Suppressor macrophage treated with lipopolysaccharide for 1 hour (primary cell): Measurements from ENCODE around the gene ANKIB1.

Source experiments
- DNase-seq, 3 donors: peaks; one replicate each; pipeline ENCODE4 v3.0.0-alpha.2; 2020 to 2022

ANKIB1 gene

DNA sequence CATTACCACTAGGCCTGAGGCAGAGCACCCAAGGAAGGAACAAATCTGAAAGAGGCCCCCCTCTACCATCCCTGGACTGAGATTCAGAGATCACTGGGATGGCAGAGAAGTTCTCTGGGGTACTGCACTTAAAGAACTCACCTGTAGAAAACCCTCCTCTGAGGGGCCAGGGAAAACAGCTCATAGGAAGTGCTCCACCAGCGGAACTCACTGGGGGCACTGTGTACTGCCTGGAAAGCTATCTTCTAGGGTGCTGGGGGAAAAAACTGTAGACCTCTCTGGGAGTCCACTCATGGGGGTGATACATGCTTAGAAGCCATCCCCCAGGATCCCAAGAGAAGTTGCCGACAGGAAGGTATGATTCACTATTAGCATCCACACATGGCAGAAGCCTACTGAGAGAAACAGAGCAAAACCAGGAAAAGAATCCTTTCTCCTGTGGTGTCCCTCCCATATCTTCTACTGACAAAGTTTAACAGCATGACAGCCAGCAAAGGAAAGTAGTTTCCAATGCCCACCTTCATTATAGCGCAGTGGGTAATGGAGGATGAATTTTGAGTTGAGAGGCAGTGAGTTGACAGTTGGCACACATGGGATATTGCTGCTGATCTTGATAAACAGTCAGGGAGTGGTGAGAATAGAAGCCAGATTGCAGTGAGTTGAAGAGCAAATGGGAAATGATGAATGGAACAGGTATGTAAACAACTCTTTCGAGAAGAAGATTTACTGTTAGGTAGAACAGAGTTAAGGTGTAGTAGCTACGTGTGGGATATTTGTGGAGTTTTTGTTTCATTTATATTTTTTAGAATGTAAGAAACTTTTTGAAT is 20.9 kb downstream of the ANKIB1 start:
- no peak for DNase-seq

DNA sequence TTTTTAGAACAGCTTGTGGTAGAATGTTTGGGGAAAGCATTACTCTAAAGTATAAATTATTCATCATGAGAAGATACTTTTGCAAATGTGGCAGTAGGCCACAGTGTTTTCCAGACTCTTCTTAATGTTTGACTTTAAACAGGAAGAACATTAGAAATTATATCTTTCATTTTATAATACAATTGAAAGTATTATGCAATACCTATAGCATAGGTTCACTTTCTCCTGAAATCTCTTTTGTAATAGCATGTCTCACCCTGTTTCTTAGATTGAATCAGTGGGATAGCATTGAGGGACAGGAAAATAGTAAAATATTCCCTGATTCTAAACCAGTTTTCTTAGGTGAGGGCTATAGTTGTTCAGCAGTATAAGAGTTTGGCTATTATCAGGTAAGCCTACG is 23.1 kb downstream of the ANKIB1 start:
- DNase-seq = no peak

DNA sequence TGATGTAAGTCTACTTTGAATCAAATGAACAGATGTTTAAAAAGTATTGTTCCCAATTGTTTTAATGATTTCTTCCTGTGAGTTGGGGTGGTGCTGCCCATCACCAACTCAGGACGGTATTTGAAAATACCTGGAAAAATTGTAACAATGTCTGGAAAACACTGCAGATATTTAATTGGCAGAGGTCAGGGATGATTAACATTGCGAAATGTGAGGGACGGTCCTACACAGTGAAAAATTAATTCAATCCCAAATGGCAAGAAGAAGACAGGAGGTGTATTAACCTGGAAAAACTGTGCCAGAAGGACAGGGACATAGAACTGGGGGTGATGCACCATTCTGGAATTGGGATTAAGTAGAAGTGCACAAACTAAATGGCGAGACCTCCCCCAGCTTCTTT is 29.6 kb downstream of the ANKIB1 start:
- no peak for DNase-seq

DNA sequence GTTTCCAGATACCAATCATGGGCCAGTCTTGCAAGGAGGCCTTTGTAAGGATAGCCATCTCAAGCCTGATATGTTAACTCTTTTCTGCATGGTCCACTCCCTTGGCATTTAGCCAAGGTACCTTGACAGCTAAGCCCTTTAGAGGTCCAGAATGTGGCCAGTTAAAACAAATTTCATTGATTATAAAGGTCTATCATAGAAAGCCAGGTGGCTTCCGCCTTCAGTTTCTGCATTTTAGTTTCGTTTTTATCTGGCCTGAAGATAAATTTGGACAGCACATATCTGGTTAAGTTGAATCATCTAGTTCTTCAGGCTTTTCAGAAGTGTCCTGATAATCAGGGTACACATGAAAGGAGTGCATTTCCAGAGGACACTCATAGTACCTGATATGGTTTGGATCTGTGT is 30.7 kb downstream of the ANKIB1 start:
- DNase-seq = no peak

DNA sequence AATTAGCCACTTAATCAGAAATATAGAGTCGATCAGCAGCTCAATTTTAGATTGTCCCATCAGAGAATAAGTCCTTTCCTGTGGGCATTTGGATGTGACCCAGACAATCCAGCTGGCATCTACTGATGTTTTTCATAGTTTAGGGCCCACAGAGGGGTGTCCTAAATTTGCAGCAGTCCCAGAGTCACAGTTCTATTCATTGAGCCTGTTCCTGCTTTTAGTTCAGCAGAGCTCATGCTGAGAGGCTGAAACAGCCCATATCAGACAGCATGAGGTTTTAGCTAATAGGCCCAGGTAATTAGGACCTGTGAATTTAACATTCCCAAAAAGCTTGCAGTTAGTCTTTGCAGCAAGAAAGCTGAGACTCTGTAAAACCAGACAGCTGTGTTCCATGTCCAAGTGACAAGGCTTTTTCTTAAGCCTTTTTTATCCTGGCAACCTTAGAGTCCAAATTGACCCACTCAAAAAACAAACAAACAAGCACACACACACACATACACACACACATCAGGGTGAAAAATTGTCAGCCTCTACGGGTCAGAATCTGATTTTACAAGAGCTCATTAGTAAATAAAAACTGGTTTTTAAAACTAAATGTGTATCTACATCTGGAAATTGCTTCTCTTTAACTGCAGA is 33.7 kb downstream of the ANKIB1 start:
- no peak for DNase-seq

DNA sequence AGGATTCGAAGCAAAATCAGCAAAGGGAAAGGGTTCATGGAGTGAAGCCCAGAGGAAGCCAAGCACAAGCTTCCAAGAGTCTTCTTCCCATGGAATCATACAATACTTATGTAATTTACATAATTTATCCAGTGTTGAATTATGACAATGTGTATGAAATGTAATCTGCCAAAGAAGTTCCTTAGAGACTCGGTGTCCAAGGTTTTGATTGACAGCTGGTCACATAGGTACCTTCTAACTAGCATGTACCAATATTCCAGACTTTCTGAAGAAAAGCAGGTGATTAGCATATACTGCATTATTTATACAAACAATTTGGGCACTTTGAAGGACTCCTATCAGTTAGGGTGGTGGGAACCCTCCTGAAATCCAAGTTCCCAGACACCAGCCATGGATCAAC is 35.3 kb downstream of the ANKIB1 start:
- no peak for DNase-seq

DNA sequence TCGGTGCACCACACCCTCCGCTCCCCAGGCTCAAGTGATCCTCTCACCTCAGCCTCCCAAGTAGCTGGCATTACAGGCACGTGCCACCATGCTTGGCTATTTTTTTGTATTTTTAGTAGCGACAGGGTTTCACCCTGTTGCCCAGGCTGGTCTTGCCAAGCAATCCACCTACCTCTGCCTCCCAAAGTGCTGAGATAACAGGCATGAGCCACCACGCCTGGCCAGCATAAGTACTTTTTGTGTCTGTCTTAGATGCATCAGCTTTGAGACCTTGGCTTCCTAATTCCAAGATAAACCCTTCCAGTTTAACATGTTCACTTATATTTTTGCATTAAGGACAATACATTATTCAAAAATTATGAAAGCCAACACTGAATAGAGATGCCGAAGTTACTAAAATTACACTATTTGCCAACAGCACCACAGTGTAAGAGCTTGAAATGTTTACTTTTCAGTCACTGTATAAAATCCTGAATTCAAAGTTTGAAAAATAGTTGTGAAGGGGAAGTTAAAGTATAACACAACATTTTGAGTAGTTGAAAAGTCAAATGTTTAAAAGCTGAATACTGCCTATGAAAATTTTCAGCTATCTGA is 36.5 kb downstream of the ANKIB1 start:
- DNase-seq = no peak

DNA sequence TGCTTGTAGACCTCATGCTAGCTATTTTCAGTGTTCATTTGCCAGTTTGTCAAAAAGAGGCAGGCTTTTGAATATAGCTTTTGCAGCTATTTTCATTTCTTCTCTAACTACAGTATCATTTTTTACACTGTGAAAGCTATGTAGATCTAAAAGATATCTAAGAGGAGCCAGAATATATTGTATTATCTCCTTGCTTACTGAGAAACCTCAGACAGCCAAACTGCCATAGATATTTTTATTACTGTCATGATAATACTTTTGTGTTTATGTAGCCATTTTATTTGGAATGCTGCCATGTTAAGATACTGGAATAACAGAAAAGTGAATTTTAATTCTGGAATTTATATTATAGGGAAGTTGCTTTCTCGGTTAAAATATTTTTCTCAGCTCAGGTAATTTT is 37.2 kb downstream of the ANKIB1 start:
- DNase-seq = no peak

DNA sequence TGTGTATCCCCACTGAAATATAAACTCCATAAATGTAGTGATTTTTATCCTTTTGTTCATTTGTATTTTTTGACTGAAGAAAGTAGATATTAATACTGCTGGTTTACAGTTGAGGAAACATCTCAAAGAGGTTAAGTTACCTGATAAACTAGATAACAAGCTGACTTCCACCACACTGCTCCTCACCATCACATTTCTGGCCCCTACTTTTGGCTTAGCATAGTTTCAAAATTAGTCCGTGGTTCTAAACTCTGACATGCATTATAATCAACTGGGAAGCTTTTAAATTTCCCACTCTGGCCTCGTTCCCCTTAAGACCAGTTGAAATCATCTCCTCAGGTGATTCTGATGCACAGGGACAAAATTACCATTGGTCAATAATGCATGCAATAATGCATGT is 43.5 kb downstream of the ANKIB1 start:
- no peak for DNase-seq

DNA sequence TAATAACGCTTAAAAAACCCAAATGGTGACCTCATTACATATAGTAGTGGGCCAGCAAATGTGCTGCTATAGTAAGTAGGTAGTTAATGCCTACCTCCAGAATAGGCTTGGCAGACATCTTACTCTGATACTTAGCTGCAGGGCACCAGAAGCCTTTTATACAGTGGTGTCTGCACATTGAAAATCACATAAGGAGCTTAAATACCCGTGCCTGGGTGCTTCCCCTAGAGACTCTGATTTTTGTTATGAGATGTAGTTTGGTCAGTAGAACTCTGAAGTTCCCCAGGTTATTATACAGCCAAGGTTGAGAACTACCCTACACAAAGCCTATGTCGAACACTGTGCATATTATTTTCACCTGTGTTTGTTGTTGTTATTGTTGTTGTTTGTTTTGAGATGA is 47.2 kb downstream of the ANKIB1 start:
- DNase-seq = no peak

DNA sequence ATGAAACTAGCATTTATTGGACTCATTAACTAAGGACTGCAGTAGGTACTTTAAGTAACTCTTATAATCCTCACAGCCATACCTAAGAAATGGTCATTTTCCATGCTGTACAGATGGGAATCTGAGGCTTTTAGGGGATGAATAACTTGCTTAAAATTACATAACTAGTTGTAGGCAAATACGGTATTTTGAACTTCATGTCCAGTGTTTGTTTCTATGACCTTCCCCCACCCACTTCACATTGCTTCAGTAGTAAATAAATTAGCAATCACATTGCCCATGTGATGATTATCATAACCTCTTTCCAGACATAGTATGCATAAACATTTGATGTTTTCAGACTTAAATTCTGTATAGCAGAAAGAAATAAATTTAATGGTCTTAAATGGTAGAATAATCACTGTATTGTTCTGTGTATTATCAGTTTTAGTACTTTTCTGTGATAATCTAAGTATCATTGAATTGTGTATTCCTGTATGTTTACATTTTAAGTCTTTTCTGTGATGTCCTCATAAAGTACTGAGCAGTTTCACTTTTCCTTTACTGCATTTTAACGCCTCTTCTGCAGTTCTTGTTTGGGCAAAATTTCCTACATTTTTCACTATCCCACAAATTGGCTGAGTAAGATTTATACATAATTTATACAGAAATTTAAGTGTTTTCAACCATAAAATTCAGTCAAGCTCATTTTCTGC is 48.3 kb downstream of the ANKIB1 start:
- DNase-seq = peak in 2 of 3 donors; percentile 11 to 21

DNA sequence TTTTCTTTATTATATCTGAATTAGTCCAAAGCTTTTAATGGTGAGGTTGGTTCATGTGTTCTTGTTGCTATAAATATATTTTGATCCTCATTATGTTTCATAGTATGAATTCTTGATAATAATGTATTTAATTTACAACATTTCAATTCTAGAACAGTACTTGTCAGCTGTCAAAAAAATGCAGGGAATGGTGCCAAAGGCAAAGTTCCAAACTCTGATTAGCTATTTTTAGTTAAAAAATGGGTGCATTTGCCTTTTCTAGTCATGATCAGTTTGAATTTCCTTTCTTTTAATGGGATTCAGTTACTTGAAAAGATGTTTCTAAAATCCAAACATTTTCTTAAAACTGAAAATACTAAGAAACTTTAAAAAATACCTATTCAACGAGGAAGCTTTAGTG is 49.6 kb downstream of the ANKIB1 start:
- DNase-seq = no peak

DNA sequence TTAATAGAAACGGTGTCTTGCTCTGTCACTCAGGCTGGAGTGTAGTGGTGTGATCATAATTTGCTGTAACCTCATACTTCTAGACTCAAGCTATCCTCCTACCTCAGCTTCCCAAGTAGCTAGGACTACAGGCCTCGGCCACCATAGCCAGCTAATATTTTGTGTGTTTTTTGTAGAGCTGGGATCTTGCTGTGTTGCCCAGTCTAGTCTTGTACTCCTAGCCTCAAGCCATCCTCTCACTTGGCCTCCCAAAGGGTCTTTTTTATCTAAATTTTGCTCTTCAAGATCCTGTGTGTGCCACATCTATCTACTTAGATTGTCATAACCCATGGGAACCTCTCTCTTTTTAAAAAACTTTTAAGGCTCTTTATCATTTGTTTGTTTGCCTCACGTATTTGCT is 50.5 kb downstream of the ANKIB1 start:
- DNase-seq = no peak

DNA sequence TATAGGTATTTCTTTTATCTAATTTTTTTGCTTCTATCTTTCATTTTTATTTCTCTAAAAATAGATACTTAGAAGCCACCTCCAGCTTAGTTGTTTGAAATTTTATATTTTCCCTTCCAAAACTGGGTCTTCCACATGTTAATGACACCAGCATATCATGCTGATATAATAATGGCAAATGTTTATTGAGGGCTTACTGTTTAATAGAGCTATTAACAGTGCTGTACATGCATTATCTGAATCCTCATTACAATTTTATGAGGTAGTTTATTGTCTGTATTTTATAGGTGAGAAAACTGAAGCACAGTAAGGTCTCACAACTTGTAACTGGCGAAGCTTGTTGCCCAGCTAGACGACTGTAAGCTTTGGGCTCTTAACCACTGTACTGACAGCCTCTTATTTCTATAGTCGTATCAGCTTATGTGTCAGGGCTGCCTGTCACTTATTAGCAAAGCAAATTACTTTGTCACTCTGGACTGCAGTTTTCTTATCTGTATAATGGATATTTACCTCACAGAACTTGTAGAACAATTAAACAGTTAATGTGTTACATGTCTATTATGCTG is 51.2 kb downstream of the ANKIB1 start:
- no peak for DNase-seq

DNA sequence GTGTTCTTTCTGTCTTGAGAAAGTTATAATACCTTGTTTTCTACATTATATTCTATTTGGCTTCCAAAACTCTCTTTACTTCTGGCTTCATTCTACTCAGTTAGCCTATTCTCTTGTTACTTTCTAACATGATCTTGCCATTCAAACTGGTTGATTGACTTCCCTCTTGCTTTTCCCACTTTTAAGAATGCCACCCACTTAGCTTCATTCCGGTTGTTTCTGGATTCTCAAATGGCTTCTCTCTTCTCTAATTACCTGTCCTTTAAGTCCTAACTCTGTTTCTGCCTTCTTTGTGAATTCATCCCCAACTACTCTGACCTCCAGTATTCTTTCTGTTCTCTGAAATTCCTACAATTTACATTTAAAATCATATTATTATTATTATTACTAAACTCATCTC is 52.0 kb downstream of the ANKIB1 start:
- no peak for DNase-seq

DNA sequence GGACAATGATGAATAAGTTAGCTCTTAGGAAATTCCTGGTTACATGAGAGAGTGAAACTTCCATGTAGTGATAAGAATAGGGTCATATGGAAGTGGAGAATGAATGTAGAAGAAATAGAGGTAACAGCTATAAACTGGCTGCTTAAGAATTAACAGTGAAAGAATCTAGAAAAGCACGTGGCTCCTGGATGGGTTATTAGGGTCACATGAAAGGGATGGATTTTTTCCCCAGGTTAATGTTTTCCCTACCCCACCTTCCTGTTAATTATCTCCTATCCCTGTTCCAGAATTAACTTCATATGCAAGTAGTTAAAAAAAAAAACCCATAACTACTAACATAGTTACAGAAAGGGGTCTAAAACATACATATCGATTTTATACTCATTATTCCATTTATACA is 58.0 kb downstream of the ANKIB1 start:
- no peak for DNase-seq

DNA sequence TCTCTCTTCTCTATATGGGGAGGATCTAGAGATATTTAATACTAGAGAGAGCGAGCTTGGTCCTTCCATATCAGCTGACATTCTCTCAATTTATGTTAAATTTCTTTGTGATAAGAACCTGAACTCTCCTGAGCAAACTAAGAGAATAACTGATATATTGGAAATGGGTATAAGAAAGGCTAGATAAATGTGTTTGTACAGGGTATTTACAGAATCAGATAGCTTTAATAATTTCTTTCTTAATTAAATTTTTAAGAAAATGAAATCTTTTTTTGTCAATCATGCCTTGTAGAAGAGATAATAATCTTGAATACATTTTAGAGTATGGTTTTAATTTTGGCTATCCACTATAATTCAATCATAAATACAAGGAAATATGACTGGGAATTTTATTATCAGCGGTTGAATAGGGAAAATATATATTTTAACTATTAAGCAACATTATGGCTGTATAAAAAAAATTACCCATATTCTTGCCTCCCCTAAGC is 58.7 kb downstream of the ANKIB1 start:
- DNase-seq = no peak

DNA sequence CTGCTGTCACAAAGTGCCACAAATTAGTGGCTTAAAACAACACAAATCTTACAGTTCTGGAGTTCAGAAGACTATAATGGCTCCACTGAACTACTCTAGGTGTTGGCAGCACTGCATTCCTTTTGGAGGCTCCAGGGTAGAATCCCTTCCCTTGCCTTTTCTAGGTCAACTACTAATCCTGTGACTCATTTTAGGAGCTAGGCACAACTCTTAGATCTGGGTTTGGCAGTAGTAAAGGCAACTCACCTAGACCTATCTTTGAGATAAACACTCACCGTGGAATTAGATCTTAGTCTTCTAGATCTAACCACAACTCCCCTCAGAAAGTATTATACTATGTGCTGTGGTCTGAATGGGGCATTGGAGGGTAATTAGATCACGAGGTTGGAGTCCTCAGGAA is 60.4 kb downstream of the ANKIB1 start:
- DNase-seq = no peak

DNA sequence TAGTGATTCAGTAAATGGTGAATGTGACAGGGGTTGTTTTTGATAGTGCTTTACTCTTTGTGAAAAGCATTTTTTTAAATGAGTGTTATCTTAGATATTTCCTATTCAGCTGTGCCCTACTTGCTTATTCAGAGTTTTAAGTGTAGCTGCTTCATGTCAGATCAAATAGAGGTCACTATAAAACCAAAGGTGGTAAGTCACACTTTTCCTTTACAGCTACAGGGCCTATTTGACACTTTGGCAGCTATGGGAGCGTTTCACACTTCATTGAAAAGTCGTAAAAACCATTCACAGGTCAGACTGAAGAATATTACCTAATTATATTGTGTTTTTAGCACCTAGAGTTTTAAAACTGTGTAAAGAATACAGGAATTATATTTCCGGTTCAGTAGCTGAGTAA is 67.3 kb downstream of the ANKIB1 start:
- DNase-seq = no peak

DNA sequence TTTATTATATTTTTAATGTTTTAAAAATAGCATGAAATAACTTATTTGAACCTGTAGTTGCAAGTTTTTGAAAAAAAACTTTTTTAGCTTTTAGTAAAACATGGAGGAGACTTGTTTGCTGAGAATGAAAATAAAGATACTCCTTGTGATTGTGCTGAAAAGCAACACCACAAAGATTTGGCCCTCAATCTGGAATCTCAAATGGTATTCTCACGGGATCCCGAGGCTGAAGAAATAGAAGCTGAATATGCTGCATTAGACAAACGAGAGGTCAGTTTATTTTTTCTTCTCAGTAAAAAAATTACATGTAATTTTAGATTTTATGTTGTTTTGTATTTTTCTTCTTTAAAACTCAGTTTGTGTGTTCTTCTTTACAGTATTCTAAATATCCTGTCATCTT is 73.5 kb downstream of the ANKIB1 start:
- DNase-seq = no peak

DNA sequence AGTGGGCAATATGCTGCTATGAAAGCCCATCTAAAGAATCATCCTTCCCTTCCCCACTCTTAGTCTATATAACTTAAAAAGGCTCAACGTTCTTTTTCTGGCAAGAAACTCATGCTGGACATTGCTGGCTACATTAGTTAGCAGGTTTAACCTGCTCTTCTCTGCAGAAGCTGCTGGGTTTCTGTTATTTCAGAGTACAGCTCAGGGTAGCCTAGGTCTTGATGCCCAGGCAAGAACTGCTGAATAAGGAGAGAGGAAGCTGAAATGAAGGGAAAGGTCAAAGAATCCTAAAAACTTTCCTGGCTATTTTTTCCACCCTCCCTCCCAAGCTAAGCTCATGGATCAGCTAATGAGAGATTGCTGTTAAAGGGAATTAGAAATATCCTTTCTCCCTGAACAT is 79.4 kb downstream of the ANKIB1 start:
- no peak for DNase-seq

DNA sequence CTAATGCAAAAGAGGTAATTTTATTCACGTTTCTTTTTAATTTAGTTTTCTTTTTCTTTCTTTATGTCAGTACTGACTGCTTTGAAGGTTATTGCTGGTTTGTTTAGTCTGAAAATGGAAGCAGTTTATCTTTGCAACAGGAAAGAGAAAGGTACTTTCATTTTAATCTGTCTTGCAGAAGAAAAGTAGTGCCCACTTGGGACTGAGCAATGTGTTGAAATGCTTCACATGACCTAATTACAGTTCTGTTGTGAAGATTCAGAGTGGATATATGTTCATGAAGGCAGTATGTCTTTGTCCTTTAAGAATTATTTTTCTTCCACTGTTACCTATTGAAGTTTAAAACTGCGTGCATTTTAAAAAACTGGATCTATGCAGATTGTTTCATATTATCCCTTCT is 80.1 kb downstream of the ANKIB1 start:
- DNase-seq = peak; percentile 3 to 28 (median 3)

DNA sequence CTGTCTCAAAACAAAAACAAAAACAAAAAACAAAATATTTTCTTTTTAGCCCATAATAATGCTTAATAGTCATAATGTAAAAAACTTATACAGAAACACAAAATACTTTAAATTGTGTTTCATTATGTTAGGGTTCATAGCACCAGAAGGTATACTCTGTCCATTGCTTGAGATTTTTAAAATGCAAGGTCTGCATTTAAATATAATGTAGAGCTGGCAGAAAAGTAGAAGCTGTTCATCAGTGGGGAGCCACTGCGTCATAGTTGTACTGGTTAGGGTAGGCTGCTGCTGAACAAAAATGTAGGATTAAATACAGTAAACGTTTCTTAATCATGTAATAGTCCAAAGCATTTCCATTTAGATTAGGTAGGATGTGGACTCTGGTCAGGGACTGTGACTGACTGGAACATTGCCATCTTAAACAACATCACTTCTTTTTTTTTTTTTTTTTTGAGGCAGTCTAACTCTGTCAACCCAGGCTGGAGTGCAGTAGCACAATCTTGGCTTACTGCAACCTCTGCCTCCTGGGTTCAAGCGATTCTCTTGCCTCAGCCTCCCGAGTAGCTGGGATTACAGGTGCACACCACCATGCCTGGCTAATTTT is 85.2 kb downstream of the ANKIB1 start:
- DNase-seq = no peak
